ENCODE data around the gene DPYSL5.
A peak's percentile ranks its signal among the peaks of the same experiment; 100 is the strongest.

The DPYSL5 gene

GRCh38 chr2:26969077-26969844, 121.3 kb downstream of the DPYSL5 start:
- no peak for DNase-seq

- DNase-seq: peak; percentile 54
These were observed 122.5 kb downstream of the DPYSL5 start, which contains the start of gene MAPRE3 for GRCh38 chr2:26970244-26970927. Gene MAPRE3 (plus strand): TSS chr2:26970637. CDS start chr2:27022219, 51,582 bp downstream.

GRCh38 chr2:26970928-26971627, 123.1 kb downstream of the DPYSL5 start:
- DNase-seq: no peak

- DNase-seq: no peak
These were observed 124.2 kb downstream of the DPYSL5 start for GRCh38 chr2:26971911-26972786.

- DNase-seq: no peak
These were observed 126.4 kb downstream of the DPYSL5 start for GRCh38 chr2:26974352-26974751.

- no peak for DNase-seq
These were observed 127.2 kb downstream of the DPYSL5 start for GRCh38 chr2:26975102-26975501.

GRCh38 chr2:26975656-26976055, 127.7 kb downstream of the DPYSL5 start:
- DNase-seq: no peak

- no peak for DNase-seq
These were observed 128.3 kb downstream of the DPYSL5 start for GRCh38 chr2:26976237-26976636.

GRCh38 chr2:26977012-26977411, 129.1 kb downstream of the DPYSL5 start:
- DNase-seq: no peak

- peak; percentile 14 for DNase-seq
These were observed 130.2 kb downstream of the DPYSL5 start for GRCh38 chr2:26978061-26978596.

GRCh38 chr2:26979741-26980140, 131.8 kb downstream of the DPYSL5 start:
- no peak for DNase-seq

GRCh38 chr2:26980971-26981370, 133.0 kb downstream of the DPYSL5 start:
- DNase-seq: no peak

- peak; percentile 53 for DNase-seq
These were observed 134.3 kb downstream of the DPYSL5 start for GRCh38 chr2:26982102-26982742.

- DNase-seq: no peak
These were observed 135.8 kb downstream of the DPYSL5 start for GRCh38 chr2:26983746-26984145.

- no peak for DNase-seq
These were observed 137.9 kb downstream of the DPYSL5 start for GRCh38 chr2:26985807-26986206.

GRCh38 chr2:26986576-26986975, 138.6 kb downstream of the DPYSL5 start:
- no peak for DNase-seq

- no peak for DNase-seq
These were observed 140.3 kb downstream of the DPYSL5 start for GRCh38 chr2:26988058-26988860.

- DNase-seq: no peak
These were observed 141.2 kb downstream of the DPYSL5 start for GRCh38 chr2:26989156-26989555.

GRCh38 chr2:26991717-26992116, 143.8 kb downstream of the DPYSL5 start:
- DNase-seq: no peak

- DNase-seq: no peak
These were observed 145.8 kb downstream of the DPYSL5 start for GRCh38 chr2:26993768-26994167.

- DNase-seq: no peak
These were observed 147.1 kb downstream of the DPYSL5 start for GRCh38 chr2:26994983-26995382.

Measured in NCI-H2107 (cell line).